HepG2 (cell line): ENCODE measurements around the gene CRISPLD2. TPM values are rescaled to one million over a fixed set of nuclear protein-coding genes. Genes with fewer than 3 reads are reported as not detected.

Experiments used
- ATF7-NPFF ChIP-seq: sonication (generic); formaldehyde crosslinking; IDR thresholded peaks from 2 replicates; pipeline ENCODE4 v1.8.1; 2023; ENCODE audit warnings: mild to moderate bottlenecking, low read depth, missing genetic modification reagents, moderate library complexity
- BRD4 ChIP-seq: sonication (generic); formaldehyde crosslinking; IDR thresholded peaks from 2 replicates; pipeline ENCODE4 v1.4.0; 2020; ENCODE audit warnings: missing genetic modification reagents
- CEBPG ChIP-seq: IDR thresholded peaks from 2 replicates; pipeline ENCODE4 v1.6.1; 2016
- FOXA3 ChIP-seq: IDR thresholded peaks from 2 replicates; pipeline ENCODE4 v1.6.1; 2016; ENCODE audit warnings: missing genetic modification reagents, missing compliant biosample characterization
- GPN1 ChIP-seq: sonication (generic); formaldehyde crosslinking; IDR thresholded peaks from 2 replicates; pipeline ENCODE4 v1.5.1; 2020; ENCODE audit warnings: missing genetic modification reagents, borderline replicate concordance
- IKZF1 ChIP-seq: fragments of 450-650 bp; IDR thresholded peaks from 2 replicates; pipeline ENCODE4 v1.7.1; 2016
- PHF21A ChIP-seq: sonication (generic); formaldehyde crosslinking; IDR thresholded peaks from 2 replicates; pipeline ENCODE4 v1.5.0; 2020; ENCODE audit warnings: mild to moderate bottlenecking, missing genetic modification reagents
- REXO4 ChIP-seq: sonication (generic); formaldehyde crosslinking; IDR thresholded peaks from 2 replicates; pipeline ENCODE4 v1.8.0; 2022; ENCODE audit warnings: missing genetic modification reagents, mild to moderate bottlenecking, borderline replicate concordance
- SAFB2 ChIP-seq: sonication (generic); formaldehyde crosslinking; IDR thresholded peaks from 2 replicates; pipeline ENCODE4 v1.5.1; 2020; ENCODE audit warnings: missing genetic modification reagents, low read depth, mild to moderate bottlenecking, borderline replicate concordance
- SNAI1 ChIP-seq: sonication (generic); formaldehyde crosslinking; IDR thresholded peaks from 2 replicates; pipeline ENCODE4 v1.5.0; 2020; ENCODE audit warnings: mild to moderate bottlenecking, missing genetic modification reagents, borderline replicate concordance
- TEAD2 ChIP-seq: sonication (generic); formaldehyde crosslinking; IDR thresholded peaks from 2 replicates; pipeline ENCODE4 v1.9.0; 2021; ENCODE audit warnings: missing genetic modification reagents
- THAP11 ChIP-seq: IDR thresholded peaks from 2 replicates; pipeline ENCODE4 v1.6.1; 2016; ENCODE audit warnings: missing biosample characterization, missing genetic modification reagents
- ZC3H13 ChIP-seq: sonication (generic); formaldehyde crosslinking; IDR thresholded peaks from 2 replicates; pipeline ENCODE4 v1.8.1; 2023; ENCODE audit warnings: mild to moderate bottlenecking, missing genetic modification reagents, moderate library complexity
- ZNF30 ChIP-seq: sonication (generic); formaldehyde crosslinking; IDR thresholded peaks from 2 replicates; pipeline ENCODE4 v1.5.0; 2020; ENCODE audit warnings: mild to moderate bottlenecking, missing genetic modification reagents
- ZNF501 ChIP-seq: sonication (generic); formaldehyde crosslinking; IDR thresholded peaks from 2 replicates; pipeline ENCODE4 v1.5.1; 2020; ENCODE audit warnings: mild to moderate bottlenecking, moderate library complexity, missing genetic modification reagents
- ZNF572 ChIP-seq: sonication (generic); formaldehyde crosslinking; IDR thresholded peaks from 2 replicates; pipeline ENCODE4 v1.5.1; 2020; ENCODE audit warnings: mild to moderate bottlenecking, missing genetic modification reagents
- polyA plus RNA-seq, 8 experiments: library from polyadenylated mRNA; depleted of rRNA in 3 of 8; stranded (reverse) in 7 of 8; unstranded in 1 of 8; fragments of >200 nt; fragmentation: Illumina TruSeq in 4 of 8; extraction: Trizol in 4 of 8; gene quantifications; 2 replicates each; pipeline versions ENCODE4 v1.2.1 to v1.2.3, GENCODE V29; 2011 to 2016; ENCODE audit warnings: low read depth in 4 of 8, missing spikeins in 1 of 8, mixed read lengths in 1 of 8; ENCODE audit not compliant: insufficient read depth in 1 of 8
- total RNA-seq, 5 experiments: library from RNA; depleted of rRNA; stranded (reverse); fragments of >200 nt; fragmentation: Illumina TruSeq; extraction: Trizol; gene quantifications; 2 replicates each; pipeline ENCODE4 v1.2.3, GENCODE V29; 2016; ENCODE audit warnings: low read depth in 1 of 5
- TF ChIP-seq, protein P1 (sequence below): sonication (generic); formaldehyde crosslinking; IDR thresholded peaks from 2 replicates; pipeline ENCODE4 v1.5.0; 2020; ENCODE audit warnings: mild to moderate bottlenecking, missing genetic modification reagents
- TF ChIP-seq, protein P2 (sequence below): sonication (generic); formaldehyde crosslinking; IDR thresholded peaks from 2 replicates; pipeline ENCODE4 v1.4.0; 2020; ENCODE audit warnings: missing genetic modification reagents
- TF ChIP-seq, protein P3 (sequence below): IDR thresholded peaks from 2 replicates; pipeline ENCODE4 v1.6.1; 2016
- TF ChIP-seq, protein P4 (sequence below): sonication (generic); formaldehyde crosslinking; IDR thresholded peaks from 2 replicates; pipeline ENCODE4 v1.5.1; 2020; ENCODE audit warnings: mild to moderate bottlenecking, missing genetic modification reagents, borderline replicate concordance
- TF ChIP-seq, protein P5 (sequence below): sonication (generic); formaldehyde crosslinking; IDR thresholded peaks from 2 replicates; pipeline ENCODE4 v1.4.0; 2020; ENCODE audit warnings: missing genetic modification reagents

CRISPLD2 gene
- total and polyA plus RNA-seq, 2 of the 13 experiments (the other 11 are each of a cell fraction or from before 2014, with no cell fraction given) = 0.04 to 0.31 TPM

DNA sequence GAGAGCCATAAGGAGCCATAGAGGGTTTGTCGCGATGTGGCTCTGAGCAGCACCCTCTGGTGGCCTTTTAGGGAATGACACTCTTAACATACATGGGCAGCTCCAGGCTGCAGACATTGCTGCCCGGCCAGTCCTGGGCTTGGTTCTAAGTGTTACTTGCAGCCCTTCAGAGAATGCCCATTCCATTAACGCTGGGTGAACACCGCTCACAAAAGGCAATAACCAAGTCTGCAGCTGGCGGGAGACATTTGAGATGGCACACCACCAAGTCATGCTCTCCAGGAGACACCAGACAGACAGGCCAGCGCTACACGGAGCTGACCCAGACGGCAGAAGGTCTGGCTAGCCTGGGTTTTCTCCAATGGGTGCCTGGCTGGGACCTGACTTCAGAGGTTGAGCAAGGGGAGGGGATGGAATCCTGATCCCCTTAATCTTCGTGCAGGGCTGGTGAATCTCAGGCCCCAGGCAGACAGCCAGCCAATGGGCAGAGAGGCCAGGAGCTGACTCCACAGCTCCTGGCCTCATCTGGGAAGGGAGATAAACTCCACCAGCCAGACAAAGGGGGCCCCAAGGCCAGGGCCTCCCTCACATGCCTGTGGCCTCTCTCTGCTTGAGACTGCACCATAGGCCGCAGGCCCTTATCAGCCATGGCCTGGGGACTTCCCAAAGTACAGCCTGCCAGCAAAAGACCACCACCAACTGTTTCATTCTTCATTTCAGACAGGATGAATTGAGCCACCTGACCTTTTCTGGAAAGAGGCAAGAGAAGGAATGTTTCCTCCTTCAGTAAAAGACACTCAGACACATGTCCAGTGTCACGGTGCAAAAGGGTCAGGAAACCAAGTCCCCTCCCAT is 132.8 kb downstream of the CRISPLD2 start (continued):
- TF ChIP-seq TEAD2 (no peak), THAP11 (CRISPR knock-in tag) (peak; percentile 31; the same call in 1 of the 2 replicates), IKZF1 (no peak), REXO4 (CRISPR knock-in tag) (no peak), ZC3H13 (CRISPR knock-in tag) (no peak), SNAI1 (CRISPR knock-in tag) (no peak), ZNF501 (CRISPR knock-in tag) (no peak), CEBPG (CRISPR knock-in tag) (no peak), BRD4 (CRISPR knock-in tag) (0 out of 2 replicates have a peak, but pooled peaks have one; percentile 7), GPN1 (no peak), ZNF30 (CRISPR knock-in tag) (no peak), ZNF572 (CRISPR knock-in tag) (no peak), ATF7-NPFF (peak; percentile 56), PHF21A (CRISPR knock-in tag) (peak; percentile 35), SAFB2 (no peak), FOXA3 (peak; percentile 32; the same call in 1 of the 2 replicates)
- TF ChIP-seq, protein P1, sequence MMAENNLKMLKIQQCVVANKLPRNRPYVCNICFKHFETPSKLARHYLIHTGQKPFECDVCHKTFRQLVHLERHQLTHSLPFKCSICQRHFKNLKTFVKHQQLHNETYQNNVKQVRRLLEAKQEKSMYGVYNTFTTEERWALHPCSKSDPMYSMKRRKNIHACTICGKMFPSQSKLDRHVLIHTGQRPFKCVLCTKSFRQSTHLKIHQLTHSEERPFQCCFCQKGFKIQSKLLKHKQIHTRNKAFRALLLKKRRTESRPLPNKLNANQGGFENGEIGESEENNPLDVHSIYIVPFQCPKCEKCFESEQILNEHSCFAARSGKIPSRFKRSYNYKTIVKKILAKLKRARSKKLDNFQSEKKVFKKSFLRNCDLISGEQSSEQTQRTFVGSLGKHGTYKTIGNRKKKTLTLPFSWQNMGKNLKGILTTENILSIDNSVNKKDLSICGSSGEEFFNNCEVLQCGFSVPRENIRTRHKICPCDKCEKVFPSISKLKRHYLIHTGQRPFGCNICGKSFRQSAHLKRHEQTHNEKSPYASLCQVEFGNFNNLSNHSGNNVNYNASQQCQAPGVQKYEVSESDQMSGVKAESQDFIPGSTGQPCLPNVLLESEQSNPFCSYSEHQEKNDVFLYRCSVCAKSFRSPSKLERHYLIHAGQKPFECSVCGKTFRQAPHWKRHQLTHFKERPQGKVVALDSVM (CRISPR knock-in tag) = peak; percentile 51; the same call in 1 of the 2 replicates
- TF ChIP-seq, protein P2, sequence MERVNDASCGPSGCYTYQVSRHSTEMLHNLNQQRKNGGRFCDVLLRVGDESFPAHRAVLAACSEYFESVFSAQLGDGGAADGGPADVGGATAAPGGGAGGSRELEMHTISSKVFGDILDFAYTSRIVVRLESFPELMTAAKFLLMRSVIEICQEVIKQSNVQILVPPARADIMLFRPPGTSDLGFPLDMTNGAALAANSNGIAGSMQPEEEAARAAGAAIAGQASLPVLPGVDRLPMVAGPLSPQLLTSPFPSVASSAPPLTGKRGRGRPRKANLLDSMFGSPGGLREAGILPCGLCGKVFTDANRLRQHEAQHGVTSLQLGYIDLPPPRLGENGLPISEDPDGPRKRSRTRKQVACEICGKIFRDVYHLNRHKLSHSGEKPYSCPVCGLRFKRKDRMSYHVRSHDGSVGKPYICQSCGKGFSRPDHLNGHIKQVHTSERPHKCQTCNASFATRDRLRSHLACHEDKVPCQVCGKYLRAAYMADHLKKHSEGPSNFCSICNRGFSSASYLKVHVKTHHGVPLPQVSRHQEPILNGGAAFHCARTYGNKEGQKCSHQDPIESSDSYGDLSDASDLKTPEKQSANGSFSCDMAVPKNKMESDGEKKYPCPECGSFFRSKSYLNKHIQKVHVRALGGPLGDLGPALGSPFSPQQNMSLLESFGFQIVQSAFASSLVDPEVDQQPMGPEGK (CRISPR knock-in tag) = peak; percentile 61
- TF ChIP-seq, protein P3, sequence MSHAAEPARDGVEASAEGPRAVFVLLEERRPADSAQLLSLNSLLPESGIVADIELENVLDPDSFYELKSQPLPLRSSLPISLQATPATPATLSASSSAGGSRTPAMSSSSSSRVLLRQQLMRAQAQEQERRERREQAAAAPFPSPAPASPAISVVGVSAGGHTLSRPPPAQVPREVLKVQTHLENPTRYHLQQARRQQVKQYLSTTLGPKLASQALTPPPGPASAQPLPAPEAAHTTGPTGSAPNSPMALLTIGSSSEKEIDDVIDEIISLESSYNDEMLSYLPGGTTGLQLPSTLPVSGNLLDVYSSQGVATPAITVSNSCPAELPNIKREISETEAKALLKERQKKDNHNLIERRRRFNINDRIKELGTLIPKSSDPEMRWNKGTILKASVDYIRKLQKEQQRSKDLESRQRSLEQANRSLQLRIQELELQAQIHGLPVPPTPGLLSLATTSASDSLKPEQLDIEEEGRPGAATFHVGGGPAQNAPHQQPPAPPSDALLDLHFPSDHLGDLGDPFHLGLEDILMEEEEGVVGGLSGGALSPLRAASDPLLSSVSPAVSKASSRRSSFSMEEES (CRISPR knock-in tag) = no peak
- TF ChIP-seq, protein P4, sequence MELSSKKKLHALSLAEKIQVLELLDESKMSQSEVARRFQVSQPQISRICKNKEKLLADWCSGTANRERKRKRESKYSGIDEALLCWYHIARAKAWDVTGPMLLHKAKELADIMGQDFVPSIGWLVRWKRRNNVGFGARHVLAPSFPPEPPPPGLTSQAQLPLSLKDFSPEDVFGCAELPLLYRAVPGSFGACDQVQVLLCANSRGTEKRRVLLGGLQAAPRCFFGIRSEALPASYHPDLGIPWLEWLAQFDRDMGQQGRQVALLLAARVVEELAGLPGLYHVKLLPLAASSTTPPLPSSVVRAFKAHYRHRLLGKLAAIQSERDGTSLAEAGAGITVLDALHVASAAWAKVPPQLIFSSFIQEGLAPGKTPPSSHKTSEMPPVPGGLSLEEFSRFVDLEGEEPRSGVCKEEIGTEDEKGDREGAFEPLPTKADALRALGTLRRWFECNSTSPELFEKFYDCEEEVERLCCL = no peak
- TF ChIP-seq, protein P5, sequence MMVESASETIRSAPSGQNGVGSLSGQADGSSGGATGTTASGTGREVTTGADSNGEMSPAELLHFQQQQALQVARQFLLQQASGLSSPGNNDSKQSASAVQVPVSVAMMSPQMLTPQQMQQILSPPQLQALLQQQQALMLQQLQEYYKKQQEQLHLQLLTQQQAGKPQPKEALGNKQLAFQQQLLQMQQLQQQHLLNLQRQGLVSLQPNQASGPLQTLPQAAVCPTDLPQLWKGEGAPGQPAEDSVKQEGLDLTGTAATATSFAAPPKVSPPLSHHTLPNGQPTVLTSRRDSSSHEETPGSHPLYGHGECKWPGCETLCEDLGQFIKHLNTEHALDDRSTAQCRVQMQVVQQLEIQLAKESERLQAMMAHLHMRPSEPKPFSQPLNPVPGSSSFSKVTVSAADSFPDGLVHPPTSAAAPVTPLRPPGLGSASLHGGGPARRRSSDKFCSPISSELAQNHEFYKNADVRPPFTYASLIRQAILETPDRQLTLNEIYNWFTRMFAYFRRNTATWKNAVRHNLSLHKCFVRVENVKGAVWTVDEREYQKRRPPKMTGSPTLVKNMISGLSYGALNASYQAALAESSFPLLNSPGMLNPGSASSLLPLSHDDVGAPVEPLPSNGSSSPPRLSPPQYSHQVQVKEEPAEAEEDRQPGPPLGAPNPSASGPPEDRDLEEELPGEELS (CRISPR knock-in tag) = peak; percentile 8; the same call in 1 of the 2 replicates
